Activated naive CD4-positive, alpha-beta T cell treated with anti-CD3 and anti-CD28 coated beads, Interleukin-2, amount 50 U/mL, for 24 hours (primary cell): ENCODE data around the gene PDSS2.
"Not testable (repeated sequence)": the region's sequence is repeated elsewhere in the genome, so short reads cannot be mapped to it uniquely, and the experiment has no call there.

Experiments used
- H3K27ac Mint-ChIP-seq: one replicate; pipeline ENCODE4 v1.8.0; 2021; ENCODE audit warnings: mild to moderate bottlenecking, mixed read lengths
- H3K27me3 Mint-ChIP-seq: one replicate; pipeline ENCODE4 v1.8.0; 2021; ENCODE audit warnings: mixed read lengths
- H3K36me3 Mint-ChIP-seq: one replicate; pipeline ENCODE4 v1.8.0; 2021; ENCODE audit warnings: mixed read lengths
- H3K4me1 Mint-ChIP-seq: one replicate; pipeline ENCODE4 v1.8.0; 2021; ENCODE audit warnings: mixed read lengths
- H3K4me3 Mint-ChIP-seq: one replicate; pipeline ENCODE4 v1.8.0; 2021; ENCODE audit warnings: mild to moderate bottlenecking, mixed read lengths
- H3K9me3 Mint-ChIP-seq: one replicate; pipeline ENCODE4 v1.8.0; 2021; ENCODE audit warnings: mixed read lengths

PDSS2 gene

GRCh38 chr6:107304421-107305025 lies 154.8 kb downstream of the PDSS2 start:
- Mint-ChIP-seq H3K4me3 (no peak overlapping the region), H3K27ac (no peak overlapping the region), H3K27me3 (no peaks in the 10 kb centered on the region), H3K9me3 (no peaks in the 10 kb centered on the region), H3K4me1 (peaks cover 7% of the 10 kb centered on the region), H3K36me3 (peaks cover 10% of the 10 kb centered on the region)

- Mint-ChIP-seq H3K4me1 (no peaks in the 10 kb centered on the region), H3K36me3 (peaks cover 2% of the 10 kb centered on the region), H3K4me3 (no peak overlapping the region), H3K27ac (no peak overlapping the region), H3K27me3 (no peaks in the 10 kb centered on the region), H3K9me3 (no peaks in the 10 kb centered on the region)
These were observed 166.0 kb downstream of the PDSS2 start for GRCh38 chr6:107293350-107293749.

- H3K36me3 Mint-ChIP-seq, result peaks cover 4% of the 10 kb centered on the region
- H3K27ac Mint-ChIP-seq, result no peak overlapping the region
These were observed 166.6 kb downstream of the PDSS2 start for GRCh38 chr6:107292715-107293271.

GRCh38 chr6:107290491-107290890 lies 168.9 kb downstream of the PDSS2 start:
- no peak overlapping the region for H3K27ac Mint-ChIP-seq
- no peaks in the 10 kb centered on the region for H3K27me3 Mint-ChIP-seq
- no peak overlapping the region for H3K4me3 Mint-ChIP-seq

More at GRCh38 chr6:107292715-107293271, 166.6 kb downstream of the PDSS2 start:
- Mint-ChIP-seq H3K4me1 (no peaks in the 10 kb centered on the region), H3K9me3 (no peaks in the 10 kb centered on the region), H3K4me3 (no peak overlapping the region), H3K27me3 (no peaks in the 10 kb centered on the region)

GRCh38 chr6:107289258-107289657 lies 170.1 kb downstream of the PDSS2 start:
- H3K9me3 Mint-ChIP-seq, H3K36me3 Mint-ChIP-seq, H3K27ac Mint-ChIP-seq, H3K27me3 Mint-ChIP-seq, H3K4me3 Mint-ChIP-seq, H3K4me1 Mint-ChIP-seq: not testable (repeated sequence)

More at GRCh38 chr6:107290491-107290890, 168.9 kb downstream of the PDSS2 start:
- Mint-ChIP-seq H3K9me3 (no peaks in the 10 kb centered on the region), H3K4me1 (no peaks in the 10 kb centered on the region), H3K36me3 (peaks cover 4% of the 10 kb centered on the region)

GRCh38 chr6:107285683-107286082 lies 173.7 kb downstream of the PDSS2 start:
- H3K9me3 Mint-ChIP-seq, H3K27ac Mint-ChIP-seq, H3K4me1 Mint-ChIP-seq: not testable (repeated sequence)

GRCh38 chr6:107284805-107285204 lies 174.6 kb downstream of the PDSS2 start:
- H3K27ac Mint-ChIP-seq, result no peak overlapping the region
- H3K27me3 Mint-ChIP-seq, result no peaks in the 10 kb centered on the region
- H3K9me3 Mint-ChIP-seq, result no peaks in the 10 kb centered on the region
- no peak overlapping the region for H3K4me3 Mint-ChIP-seq
- peaks cover 4% of the 10 kb centered on the region for H3K36me3 Mint-ChIP-seq
- H3K4me1 Mint-ChIP-seq, result no peaks in the 10 kb centered on the region

More at GRCh38 chr6:107285683-107286082, 173.7 kb downstream of the PDSS2 start:
- not testable (repeated sequence) for H3K4me3 Mint-ChIP-seq, H3K27me3 Mint-ChIP-seq, H3K36me3 Mint-ChIP-seq

GRCh38 chr6:107280791-107281190 lies 178.6 kb downstream of the PDSS2 start:
- no peaks in the 10 kb centered on the region for H3K4me1 Mint-ChIP-seq
- H3K36me3 Mint-ChIP-seq, result peaks cover 3% of the 10 kb centered on the region
- no peak overlapping the region for H3K4me3 Mint-ChIP-seq
- no peak overlapping the region for H3K27ac Mint-ChIP-seq
- no peaks in the 10 kb centered on the region for H3K9me3 Mint-ChIP-seq
- H3K27me3 Mint-ChIP-seq, result no peaks in the 10 kb centered on the region

- not testable (repeated sequence) for H3K27me3 Mint-ChIP-seq, H3K27ac Mint-ChIP-seq, H3K36me3 Mint-ChIP-seq, H3K4me1 Mint-ChIP-seq, H3K4me3 Mint-ChIP-seq, H3K9me3 Mint-ChIP-seq
These were observed 179.4 kb downstream of the PDSS2 start for GRCh38 chr6:107280001-107280400.

GRCh38 chr6:107275330-107275865 lies 184.0 kb downstream of the PDSS2 start:
- Mint-ChIP-seq H3K27ac (no peak overlapping the region), H3K4me3 (no peak overlapping the region), H3K9me3 (no peaks in the 10 kb centered on the region), H3K4me1 (no peaks in the 10 kb centered on the region), H3K36me3 (peaks cover 7% of the 10 kb centered on the region), H3K27me3 (no peaks in the 10 kb centered on the region)

GRCh38 chr6:107274288-107274687 lies 185.1 kb downstream of the PDSS2 start:
- Mint-ChIP-seq H3K36me3 (peaks cover 9% of the 10 kb centered on the region), H3K27me3 (no peaks in the 10 kb centered on the region), H3K4me1 (no peaks in the 10 kb centered on the region)

GRCh38 chr6:107272246-107272645 lies 187.1 kb downstream of the PDSS2 start:
- Mint-ChIP-seq H3K36me3 (peaks cover 9% of the 10 kb centered on the region), H3K4me3 (no peak overlapping the region), H3K9me3 (no peaks in the 10 kb centered on the region), H3K4me1 (no peaks in the 10 kb centered on the region), H3K27me3 (no peaks in the 10 kb centered on the region), H3K27ac (no peak overlapping the region)

More at GRCh38 chr6:107274288-107274687, 185.1 kb downstream of the PDSS2 start:
- Mint-ChIP-seq H3K27ac (no peak overlapping the region), H3K4me3 (no peak overlapping the region), H3K9me3 (no peaks in the 10 kb centered on the region)

- no peak overlapping the region for H3K27ac Mint-ChIP-seq
- H3K9me3 Mint-ChIP-seq, result no peaks in the 10 kb centered on the region
- H3K4me1 Mint-ChIP-seq, result peaks cover 3% of the 10 kb centered on the region
- peaks cover 9% of the 10 kb centered on the region for H3K36me3 Mint-ChIP-seq
- H3K4me3 Mint-ChIP-seq, result no peak overlapping the region
- no peaks in the 10 kb centered on the region for H3K27me3 Mint-ChIP-seq
These were observed 188.1 kb downstream of the PDSS2 start for GRCh38 chr6:107271208-107271790.

- H3K36me3 Mint-ChIP-seq, result peaks cover 7% of the 10 kb centered on the region
- no peaks in the 10 kb centered on the region for H3K9me3 Mint-ChIP-seq
These were observed 191.7 kb downstream of the PDSS2 start for GRCh38 chr6:107267634-107268033.

GRCh38 chr6:107267006-107267405 lies 192.4 kb downstream of the PDSS2 start:
- H3K9me3 Mint-ChIP-seq, result no peaks in the 10 kb centered on the region
- H3K36me3 Mint-ChIP-seq, result peaks cover 10% of the 10 kb centered on the region
- no peak overlapping the region for H3K27ac Mint-ChIP-seq
- no peaks in the 10 kb centered on the region for H3K27me3 Mint-ChIP-seq
- H3K4me1 Mint-ChIP-seq, result peaks cover 7% of the 10 kb centered on the region
- H3K4me3 Mint-ChIP-seq, result no peak overlapping the region

More at GRCh38 chr6:107267634-107268033, 191.7 kb downstream of the PDSS2 start:
- H3K4me3 Mint-ChIP-seq, result no peak overlapping the region
- H3K27me3 Mint-ChIP-seq, result no peaks in the 10 kb centered on the region
- H3K4me1 Mint-ChIP-seq, result peaks cover 7% of the 10 kb centered on the region
- no peak overlapping the region for H3K27ac Mint-ChIP-seq

GRCh38 chr6:107266563-107266962 lies 192.8 kb downstream of the PDSS2 start:
- Mint-ChIP-seq H3K9me3 (no peaks in the 10 kb centered on the region), H3K4me1 (peaks cover 7% of the 10 kb centered on the region), H3K27ac (no peak overlapping the region), H3K4me3 (no peak overlapping the region), H3K27me3 (no peaks in the 10 kb centered on the region), H3K36me3 (peaks cover 10% of the 10 kb centered on the region)
